Right lobe of liver (tissue), 6 donors: Measurements from ENCODE around the gene DLG1. TPM values are rescaled to one million over a fixed set of nuclear protein-coding genes. Genes with fewer than 3 reads are reported as not detected.

ENCODE experiments used
- ATAC-seq, 4 donors: fragments of 200-7000 bp; cut with Tn5 transposase; one replicate each; pipeline ENCODE4 v1.9.1; 2020; ENCODE audit warnings: mild to moderate bottlenecking in 4 of 4, moderate library complexity in 4 of 4
- DNase-seq, 3 donors: peaks; one replicate each; pipeline ENCODE4 v3.0.0-alpha.2; 2020
- H3K27ac ChIP-seq, 3 donors: fragments of 200-600 bp; one replicate each; pipeline ENCODE4 v1.8.0; 2022
- H3K27me3 ChIP-seq, 2 donors: fragments of 200-600 bp; one replicate each; pipeline ENCODE4 v1.8.0; 2022
- H3K36me3 ChIP-seq, 4 donors: fragments of 200-600 bp; sonication (generic) in 1 of 4; one replicate each; pipeline versions ENCODE4 v1.5.1 to v1.8.0; 2017 to 2022; ENCODE audit warnings: control low read depth in 1 of 4
- H3K4me1 ChIP-seq, 4 donors: fragments of 200-600 bp; sonication (generic) in 1 of 4; one replicate each; pipeline versions ENCODE4 v1.5.1 to v1.8.0; 2017 to 2022; ENCODE audit warnings: control low read depth in 1 of 4
- H3K4me3 ChIP-seq, 3 donors: fragments of 200-600 bp; one replicate each; pipeline ENCODE4 v1.8.0; 2022
- H3K9me3 ChIP-seq, 4 donors: fragments of 200-600 bp; sonication (generic) in 1 of 4; one replicate each; pipeline versions ENCODE4 v1.5.1 to v1.8.0; 2017 to 2022; ENCODE audit warnings: control low read depth in 1 of 4
- CTCF ChIP-seq, 4 donors: fragments of 200-600 bp in 3 of 4; fragments of 450-650 bp in 1 of 4; IDR thresholded peaks; one replicate each; pipeline versions ENCODE4 v1.5.1 to v1.8.0; 2016 to 2022; ENCODE audit warnings: antibody characterized with exemption in 4 of 4, mild to moderate bottlenecking in 2 of 4
- POLR2A ChIP-seq: fragments of 450-650 bp; IDR thresholded peaks from one replicate; pipeline ENCODE4 v1.6.1; 2017; ENCODE audit warnings: antibody characterized with exemption, mild to moderate bottlenecking
- WGBS: methylation state at CpG from one replicate; pipeline ENCODE4 v1.1.6; 2018; ENCODE audit warnings: low coverage, low lambda C conversion rate; ENCODE audit not compliant: insufficient coverage; ENCODE audit errors: missing lambda C conversion rate; 5-methylcytosine and 5-hydroxymethylcytosine counted together
- intact Hi-C, 2 donors: fragments of 100-400 bp; cut with DNase I; formaldehyde crosslinking; loops; one replicate each; pipeline versions ENCODE4 v1.11.2 to v1.14.1; 2022
- total RNA-seq, 6 experiments: library from RNA; depleted of rRNA in 2 of 6; stranded (reverse); fragments of >200 nt in 2 of 6; fragmentation: NEBNext Ultra II Directional in 3 of 6; extraction: Animal tissue kit (Norgen Biotek cat#: 25700) in 3 of 6; gene quantifications; one replicate each; pipeline versions ENCODE4 v1.1.0 to v1.2.4, GENCODE V29; 2016 to 2023
- donor health status: DM: no; HTN: yes; CAD: no.
- donor health status: DM: no; HTN: no; CAD: no.
- donor health status: DM: no; HTN: no; CAD: no.
- donor health status: DM: no; HTN: yes; CAD: no.
- donor health status: DM: no; HTN: yes; CAD: no.

DLG1 gene
- total RNA-seq, 6 experiments from 2014 or later, result 36.1 to 50.2 (median 44.2) TPM

- Histone ChIP-seq H3K9me3 (no peaks in the 10 kb centered on the region), H3K4me3 (no peak overlapping the region), H3K27me3 (no peaks in the 10 kb centered on the region), H3K36me3 (no peaks in the 10 kb centered on the region), H3K27ac (no peak overlapping the region), H3K4me1 (peaks cover 0 to 6% (median 0%) of the 10 kb centered on the region in 4 donors)
- WGBS, result 46% methylated on average over 3 of the region's 3 CpGs
- TF ChIP-seq POLR2A, result no peak
- TF ChIP-seq CTCF (IDR thresholded peaks at IDR 0.05), result no peak
- DNase-seq (no peak), ATAC-seq (no peak)
- intact Hi-C loops, result no loop called here
These were observed 10.2 kb upstream of the DLG1 start for GRCh38 chr3:197308591-197308990.

GRCh38 chr3:197306374-197307086, 8.1 kb upstream of the DLG1 start:
- Histone ChIP-seq H3K36me3 (no peaks in the 10 kb centered on the region), H3K27me3 (no peaks in the 10 kb centered on the region), H3K9me3 (no peaks in the 10 kb centered on the region), H3K4me1 (peaks cover 0 to 6% (median 0%) of the 10 kb centered on the region in 4 donors), H3K27ac (no peak overlapping the region), H3K4me3 (no peak overlapping the region)
- intact Hi-C loops, result no loop called here
- no peak for DNase-seq
- 59% methylated on average over 2 of the region's 7 CpGs for WGBS
- ATAC-seq, result peak in 1 of 4 donors; percentile 53
- TF ChIP-seq CTCF (IDR thresholded peaks at IDR 0.05), result no peak
- TF ChIP-seq POLR2A, result no peak

- H3K27ac ChIP-seq, result no peak overlapping the region
- ATAC-seq, result no peak
- intact Hi-C loops, result no loop called here
- H3K36me3 ChIP-seq, result no peaks in the 10 kb centered on the region
- H3K27me3 ChIP-seq, result no peaks in the 10 kb centered on the region
- TF ChIP-seq POLR2A (no peak), CTCF (IDR thresholded peaks at IDR 0.05) (no peak)
- WGBS, result 56% methylated on average over 1 of the region's 1 CpG
- H3K4me3 ChIP-seq, result no peak overlapping the region
- H3K9me3 ChIP-seq, result no peaks in the 10 kb centered on the region
- no peak for DNase-seq
- H3K4me1 ChIP-seq, result peaks cover 0 to 6% (median 0%) of the 10 kb centered on the region in 4 donors
These were observed 7.4 kb upstream of the DLG1 start for GRCh38 chr3:197305854-197306253.

GRCh38 chr3:197303452-197303851, 5.0 kb upstream of the DLG1 start:
- H3K27ac ChIP-seq, result no peak overlapping the region
- H3K27me3 ChIP-seq, result no peaks in the 10 kb centered on the region
- no peak overlapping the region for H3K4me3 ChIP-seq
- DNase-seq (no peak), ATAC-seq (no peak)
- no peaks in the 10 kb centered on the region for H3K9me3 ChIP-seq
- intact Hi-C loops, result no loop called here
- no peak for TF ChIP-seq POLR2A
- no peak for TF ChIP-seq CTCF (IDR thresholded peaks at IDR 0.05)
- no peaks in the 10 kb centered on the region for H3K4me1 ChIP-seq
- H3K36me3 ChIP-seq, result no peaks in the 10 kb centered on the region
- WGBS, result 72% methylated on average over 6 of the region's 6 CpGs
